AG04449 (cell line): ENCODE data around the gene BIVM.

ENCODE experiments used
- CTCF ChIA-PET: fragments of 350-600 bp; formaldehyde crosslinking; extraction: SDS; loops from one replicate; lab custom pipeline; 2021; ENCODE audit warnings: antibody characterized with exemption; lab: Yijun Ruan, JAX
- POLR2A ChIA-PET: fragments of 400-600, 350-600 bp; formaldehyde crosslinking; extraction: SDS; loops from one replicate; lab custom pipeline; 2020; ENCODE audit warnings: antibody characterized with exemption, inconsistent platforms; lab: Yijun Ruan, JAX
- DNase-seq: peaks from one replicate; pipeline ENCODE4 v3.0.0-alpha.2; 2010; ENCODE audit warnings: low read depth, low spot score
- H3K4me3 ChIP-seq: 2 replicates; pipeline ENCODE4 v1.5.1; 2011; ENCODE audit warnings: low read depth, mild to moderate bottlenecking, control low read depth, low read length
- TF ChIP-seq, protein P1 (sequence below): IDR thresholded peaks from one replicate; pipeline ENCODE4 v1.5.1; 2011; ENCODE audit warnings: mild to moderate bottlenecking, moderate library complexity, low read length, control low read depth, inconsistent platforms; ENCODE audit not compliant: insufficient read depth; ENCODE audit errors: missing control alignments

The BIVM gene

DNA sequence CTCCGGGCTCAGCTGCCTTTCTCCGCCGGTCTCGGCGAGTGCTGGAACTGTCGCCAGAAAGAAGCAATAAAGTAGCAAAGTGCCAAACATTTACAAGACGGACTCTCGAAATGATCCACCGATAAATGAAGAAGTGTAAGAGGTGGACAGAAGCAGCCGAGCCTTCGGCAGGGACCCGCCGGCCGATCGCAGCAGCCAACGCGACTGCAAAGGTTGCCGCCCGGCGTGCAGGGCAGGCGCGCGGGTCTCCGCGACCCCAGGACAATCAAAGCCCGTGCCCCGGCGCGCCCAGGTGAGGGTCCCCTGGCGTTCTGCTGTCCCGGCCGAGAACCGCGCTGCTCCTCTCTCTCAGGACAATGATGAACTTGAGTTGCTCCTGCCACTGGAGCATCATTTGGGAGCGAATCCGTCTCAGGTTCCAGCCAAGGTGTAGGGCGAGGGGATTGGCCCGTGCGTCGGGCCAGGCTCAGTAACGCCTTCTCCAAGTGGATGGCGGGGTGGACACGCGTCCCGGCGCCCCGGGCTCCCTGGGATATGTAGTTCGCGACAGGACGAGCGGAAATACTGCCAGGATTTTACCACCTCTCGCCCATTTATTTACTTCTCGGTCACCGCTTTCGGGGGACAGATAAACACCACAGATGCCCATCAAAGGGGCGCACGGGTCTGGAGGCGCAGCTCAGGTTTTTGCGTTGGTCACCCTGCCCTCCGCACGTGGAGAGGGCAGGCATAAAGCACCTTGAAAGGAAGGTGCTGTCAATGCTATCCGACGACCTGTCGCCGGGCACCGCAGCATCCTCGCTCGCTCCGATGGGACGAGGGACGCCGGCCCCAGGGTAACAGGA is at the start of gene BIVM, which contains the start of gene POGLUT2:
BIVM (plus strand) TSS at position 539 of the 845 bp plus-strand sequence. CDS start 8,149 bp downstream, outside the sequence.
POGLUT2 (minus strand) TSS at position 396 of the 845 bp plus-strand sequence; CDS start at position 90, 306 bp downstream.
- ChIA-PET POLR2A (interaction anchor here (1.7 kb wide), 1 partner anchor 28 kb away, joined by 5 read pairs; no protein-coding TSS in a partner anchor), CTCF (interaction anchor here (0.7 to 6.2 kb wide), 16 partner anchors 17 to 218 kb away, joined by 3 to 61 read pairs (median 5); partner anchors contain the start of genes ERCC5 and TEX30)
- TF ChIP-seq, protein P1, sequence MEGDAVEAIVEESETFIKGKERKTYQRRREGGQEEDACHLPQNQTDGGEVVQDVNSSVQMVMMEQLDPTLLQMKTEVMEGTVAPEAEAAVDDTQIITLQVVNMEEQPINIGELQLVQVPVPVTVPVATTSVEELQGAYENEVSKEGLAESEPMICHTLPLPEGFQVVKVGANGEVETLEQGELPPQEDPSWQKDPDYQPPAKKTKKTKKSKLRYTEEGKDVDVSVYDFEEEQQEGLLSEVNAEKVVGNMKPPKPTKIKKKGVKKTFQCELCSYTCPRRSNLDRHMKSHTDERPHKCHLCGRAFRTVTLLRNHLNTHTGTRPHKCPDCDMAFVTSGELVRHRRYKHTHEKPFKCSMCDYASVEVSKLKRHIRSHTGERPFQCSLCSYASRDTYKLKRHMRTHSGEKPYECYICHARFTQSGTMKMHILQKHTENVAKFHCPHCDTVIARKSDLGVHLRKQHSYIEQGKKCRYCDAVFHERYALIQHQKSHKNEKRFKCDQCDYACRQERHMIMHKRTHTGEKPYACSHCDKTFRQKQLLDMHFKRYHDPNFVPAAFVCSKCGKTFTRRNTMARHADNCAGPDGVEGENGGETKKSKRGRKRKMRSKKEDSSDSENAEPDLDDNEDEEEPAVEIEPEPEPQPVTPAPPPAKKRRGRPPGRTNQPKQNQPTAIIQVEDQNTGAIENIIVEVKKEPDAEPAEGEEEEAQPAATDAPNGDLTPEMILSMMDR, result no peak
- peak; percentile 71 for DNase-seq
- peak within 1 kb of the TSS; percentile 89 for H3K4me3 ChIP-seq

DNA sequence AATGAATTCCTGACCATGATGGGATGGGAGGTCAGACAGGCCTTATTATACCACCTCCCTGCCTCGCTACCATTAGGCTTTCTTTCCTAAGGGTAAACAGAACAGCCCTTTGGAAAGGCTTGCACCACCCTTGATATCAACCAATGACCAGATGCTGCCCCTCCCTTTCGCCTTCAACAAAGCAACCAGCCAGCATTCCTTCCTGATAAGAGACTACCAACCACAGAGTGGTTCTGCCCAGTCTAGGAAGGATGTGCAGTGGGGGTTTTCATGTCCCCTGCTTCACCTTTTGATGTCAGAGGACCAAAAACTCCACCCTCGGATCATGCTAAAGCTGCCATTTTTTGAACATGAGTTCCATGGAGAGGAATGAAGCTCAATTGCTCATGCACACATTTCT is 47.0 kb upstream of the BIVM start:
- CTCF ChIA-PET, result no interaction called here
- TF ChIP-seq, protein P1, result no peak
- H3K4me3 ChIP-seq, result no peak overlapping the region
- POLR2A ChIA-PET, result no interaction called here
- DNase-seq, result no peak

DNA sequence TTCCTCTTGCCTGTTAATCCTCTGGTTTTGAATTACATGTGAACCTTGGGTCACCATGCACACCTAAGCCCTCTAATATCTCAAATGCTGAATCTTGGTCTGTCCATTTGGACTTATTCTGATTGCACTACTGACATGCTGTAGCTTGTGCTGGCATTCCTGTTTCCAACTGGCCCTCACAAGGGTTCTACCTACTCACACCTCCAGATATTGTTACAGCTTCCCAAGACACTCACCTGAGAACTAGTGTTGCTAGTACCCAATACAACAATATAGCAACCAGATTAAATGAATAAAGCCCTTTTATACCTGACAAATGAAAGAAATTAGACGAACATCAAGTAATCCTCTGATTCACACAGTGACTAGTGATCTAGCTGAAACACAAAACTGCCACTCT is 41.9 kb upstream of the BIVM start:
- TF ChIP-seq, protein P1, result no peak
- DNase-seq, result no peak
- POLR2A ChIA-PET, result no interaction called here
- no peak overlapping the region for H3K4me3 ChIP-seq
- CTCF ChIA-PET, result no interaction called here

DNA sequence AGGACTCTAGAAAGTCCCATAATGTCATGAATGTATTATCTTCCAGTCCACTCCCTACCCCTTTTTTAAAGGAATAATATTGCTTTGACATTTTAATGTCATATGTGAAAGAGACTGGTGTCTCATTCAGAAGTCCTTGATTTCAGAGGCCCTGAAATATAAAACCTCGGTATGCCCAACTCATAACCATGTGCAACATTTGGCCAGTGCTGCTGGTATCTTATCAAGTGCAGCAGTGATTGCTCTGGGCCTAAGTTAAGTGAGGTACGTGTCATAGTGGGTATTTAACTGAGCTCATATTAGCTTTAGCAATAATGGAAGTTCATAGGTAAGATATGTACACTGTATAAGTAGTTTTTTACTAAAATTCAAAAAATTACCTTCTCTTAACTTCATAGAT is 40.1 kb upstream of the BIVM start:
- DNase-seq, result no peak
- POLR2A ChIA-PET, result no interaction called here
- TF ChIP-seq, protein P1, result no peak
- no peak overlapping the region for H3K4me3 ChIP-seq
- CTCF ChIA-PET, result interaction anchor here (1.3 kb wide), 1 partner anchor 34 kb away, joined by 5 read pairs; no protein-coding TSS in a partner anchor

GRCh38 chr13:102761071-102761470 is 37.8 kb upstream of the BIVM start:
- ChIA-PET POLR2A (no interaction called here), CTCF (no interaction called here)
- H3K4me3 ChIP-seq, result no peak overlapping the region
- DNase-seq, result no peak
- TF ChIP-seq, protein P1, result no peak

- no peak overlapping the region for H3K4me3 ChIP-seq
- DNase-seq, result no peak
- TF ChIP-seq, protein P1, result no peak
- CTCF ChIA-PET, result interaction anchor here (0.9 kb wide), 1 partner anchor 172 kb away, joined by 3 read pairs; no protein-coding TSS in a partner anchor
- POLR2A ChIA-PET, result no interaction called here
Observed at GRCh38 chr13:102763741-102764140, 35.2 kb upstream of the BIVM start.
